Measurements from ENCODE around the gene MORN1. TPM values are rescaled to one million over a fixed set of nuclear protein-coding genes. Genes with fewer than 3 reads are reported as not detected.

The MORN1 gene
- polyA plus RNA-seq, 1 donor from 2014 or later: 10.9 TPM

DNA sequence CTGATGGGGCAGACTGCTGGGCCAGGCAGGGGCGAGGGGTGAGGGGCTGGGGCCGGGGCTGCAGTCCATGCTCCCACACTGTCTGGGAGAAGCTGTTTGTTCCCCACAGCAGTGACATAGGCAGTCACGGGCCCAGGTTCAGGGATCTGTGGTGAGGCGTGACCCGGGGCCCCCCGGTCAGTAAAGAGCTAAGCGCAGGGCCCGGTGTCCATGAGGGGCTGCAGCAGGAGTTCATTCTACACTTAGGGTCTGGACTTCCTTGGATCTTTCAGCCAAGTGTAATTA is 16.6 kb upstream of the MORN1 start:
- Histone ChIP-seq H3K9me3 (ENCODE audit: low read length) (no peaks in the 10 kb centered on the region), H3K4me2 (ENCODE audit: low read length) (no peak overlapping the region), H3F3A (ENCODE audit: insufficient read depth, low read length, poor library complexity, severe bottlenecking) (no peaks in the 10 kb centered on the region), H3K36me3 (ENCODE audit: insufficient read depth, low read length) (no peaks in the 10 kb centered on the region), H3K79me2 (replicated peaks; ENCODE audit: insufficient read depth, low read length) (no peaks in the 10 kb centered on the region), H3K9ac (ENCODE audit: low read length) (no peak overlapping the region), H4K20me1 (ENCODE audit: insufficient read depth) (no peaks in the 10 kb centered on the region), H3K4me3 (ENCODE audit: low read length) (no peak overlapping the region), H3K27ac (ENCODE audit: low read length) (no peak overlapping the region), H2AFZ (ENCODE audit: low read depth, low read length) (no peak overlapping the region), H3K27me3 (ENCODE audit: insufficient read depth, low read depth, low read length) (no peaks in the 10 kb centered on the region), H3K9me2 (ENCODE audit: insufficient read depth, low read length) (no peaks in the 10 kb centered on the region)
- no peak for TF ChIP-seq RAD21 (conservative IDR thresholded peaks at IDR 0.05)
- TF ChIP-seq, protein P1, sequence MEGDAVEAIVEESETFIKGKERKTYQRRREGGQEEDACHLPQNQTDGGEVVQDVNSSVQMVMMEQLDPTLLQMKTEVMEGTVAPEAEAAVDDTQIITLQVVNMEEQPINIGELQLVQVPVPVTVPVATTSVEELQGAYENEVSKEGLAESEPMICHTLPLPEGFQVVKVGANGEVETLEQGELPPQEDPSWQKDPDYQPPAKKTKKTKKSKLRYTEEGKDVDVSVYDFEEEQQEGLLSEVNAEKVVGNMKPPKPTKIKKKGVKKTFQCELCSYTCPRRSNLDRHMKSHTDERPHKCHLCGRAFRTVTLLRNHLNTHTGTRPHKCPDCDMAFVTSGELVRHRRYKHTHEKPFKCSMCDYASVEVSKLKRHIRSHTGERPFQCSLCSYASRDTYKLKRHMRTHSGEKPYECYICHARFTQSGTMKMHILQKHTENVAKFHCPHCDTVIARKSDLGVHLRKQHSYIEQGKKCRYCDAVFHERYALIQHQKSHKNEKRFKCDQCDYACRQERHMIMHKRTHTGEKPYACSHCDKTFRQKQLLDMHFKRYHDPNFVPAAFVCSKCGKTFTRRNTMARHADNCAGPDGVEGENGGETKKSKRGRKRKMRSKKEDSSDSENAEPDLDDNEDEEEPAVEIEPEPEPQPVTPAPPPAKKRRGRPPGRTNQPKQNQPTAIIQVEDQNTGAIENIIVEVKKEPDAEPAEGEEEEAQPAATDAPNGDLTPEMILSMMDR (IDR thresholded peaks at IDR 0.05; ENCODE audit: poor library complexity, severe bottlenecking): no peak
- no peak for TF ChIP-seq EP300 (conservative IDR thresholded peaks at IDR 0.05; ENCODE audit: poor library complexity, severe bottlenecking)
- TF ChIP-seq EZH2 (IDR thresholded peaks at IDR 0.05; ENCODE audit: borderline replicate concordance, insufficient read depth, low read length, poor library complexity, severe bottlenecking): no peak
- TF ChIP-seq SMC3 (conservative IDR thresholded peaks at IDR 0.05; ENCODE audit: poor library complexity): no peak
- TF ChIP-seq POLR2AphosphoS5 (IDR thresholded peaks at IDR 0.05): no peak
- TF ChIP-seq, protein P2, sequence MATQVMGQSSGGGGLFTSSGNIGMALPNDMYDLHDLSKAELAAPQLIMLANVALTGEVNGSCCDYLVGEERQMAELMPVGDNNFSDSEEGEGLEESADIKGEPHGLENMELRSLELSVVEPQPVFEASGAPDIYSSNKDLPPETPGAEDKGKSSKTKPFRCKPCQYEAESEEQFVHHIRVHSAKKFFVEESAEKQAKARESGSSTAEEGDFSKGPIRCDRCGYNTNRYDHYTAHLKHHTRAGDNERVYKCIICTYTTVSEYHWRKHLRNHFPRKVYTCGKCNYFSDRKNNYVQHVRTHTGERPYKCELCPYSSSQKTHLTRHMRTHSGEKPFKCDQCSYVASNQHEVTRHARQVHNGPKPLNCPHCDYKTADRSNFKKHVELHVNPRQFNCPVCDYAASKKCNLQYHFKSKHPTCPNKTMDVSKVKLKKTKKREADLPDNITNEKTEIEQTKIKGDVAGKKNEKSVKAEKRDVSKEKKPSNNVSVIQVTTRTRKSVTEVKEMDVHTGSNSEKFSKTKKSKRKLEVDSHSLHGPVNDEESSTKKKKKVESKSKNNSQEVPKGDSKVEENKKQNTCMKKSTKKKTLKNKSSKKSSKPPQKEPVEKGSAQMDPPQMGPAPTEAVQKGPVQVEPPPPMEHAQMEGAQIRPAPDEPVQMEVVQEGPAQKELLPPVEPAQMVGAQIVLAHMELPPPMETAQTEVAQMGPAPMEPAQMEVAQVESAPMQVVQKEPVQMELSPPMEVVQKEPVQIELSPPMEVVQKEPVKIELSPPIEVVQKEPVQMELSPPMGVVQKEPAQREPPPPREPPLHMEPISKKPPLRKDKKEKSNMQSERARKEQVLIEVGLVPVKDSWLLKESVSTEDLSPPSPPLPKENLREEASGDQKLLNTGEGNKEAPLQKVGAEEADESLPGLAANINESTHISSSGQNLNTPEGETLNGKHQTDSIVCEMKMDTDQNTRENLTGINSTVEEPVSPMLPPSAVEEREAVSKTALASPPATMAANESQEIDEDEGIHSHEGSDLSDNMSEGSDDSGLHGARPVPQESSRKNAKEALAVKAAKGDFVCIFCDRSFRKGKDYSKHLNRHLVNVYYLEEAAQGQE (IDR thresholded peaks at IDR 0.05; ENCODE audit: borderline replicate concordance): no peak
- TF ChIP-seq MXI1 (conservative IDR thresholded peaks at IDR 0.05; ENCODE audit: poor library complexity, severe bottlenecking): no peak
- TF ChIP-seq TAF1 (IDR thresholded peaks at IDR 0.05; ENCODE audit: low read depth): no peak

DNA sequence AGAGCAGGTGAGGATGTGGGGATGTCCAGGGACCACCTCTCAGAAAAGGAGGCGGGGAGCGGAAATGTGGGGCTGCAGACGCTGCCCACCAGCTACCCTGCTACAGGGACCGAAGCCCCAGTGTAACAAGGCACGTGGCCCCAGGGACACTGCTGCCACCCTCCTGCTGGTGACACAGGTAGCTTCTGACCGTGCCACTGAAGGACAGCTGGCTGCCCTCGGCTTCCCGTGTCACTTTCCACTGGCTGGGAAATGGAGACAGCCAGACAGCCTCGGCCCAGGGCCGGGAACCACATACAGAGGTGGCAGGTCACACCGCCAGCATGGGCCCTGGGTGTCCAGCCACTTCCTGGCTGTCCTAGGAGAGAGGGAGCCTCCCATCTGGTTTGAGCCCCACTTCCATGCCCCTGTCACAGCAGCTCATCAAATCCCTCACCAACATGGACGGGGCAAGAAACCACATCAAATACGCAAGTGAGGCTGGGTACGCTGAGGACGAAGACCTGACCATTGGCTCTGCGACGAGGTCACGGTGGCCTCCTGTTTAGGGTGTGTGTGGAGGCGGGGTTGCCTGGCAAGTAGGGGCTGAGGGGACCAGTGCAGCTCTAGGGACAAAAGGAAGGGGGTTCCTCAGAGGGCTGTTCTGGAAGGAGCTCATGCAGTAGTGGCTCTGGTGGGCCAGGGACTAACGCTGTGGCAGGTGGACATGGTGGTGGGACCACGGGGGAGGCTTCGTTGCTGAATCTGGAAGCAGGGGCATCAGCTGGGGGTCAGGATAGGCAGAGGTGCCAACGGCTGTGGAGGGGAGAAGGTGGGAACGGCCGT is 16.0 kb upstream of the MORN1 start:
- H4K20me1 ChIP-seq (ENCODE audit: insufficient read depth): no peaks in the 10 kb centered on the region
- H3K27me3 ChIP-seq (ENCODE audit: insufficient read depth, low read depth, low read length): no peaks in the 10 kb centered on the region
- TF ChIP-seq TAF1 (IDR thresholded peaks at IDR 0.05; ENCODE audit: low read depth) (no peak), EP300 (conservative IDR thresholded peaks at IDR 0.05; ENCODE audit: poor library complexity, severe bottlenecking) (no peak), MXI1 (conservative IDR thresholded peaks at IDR 0.05; ENCODE audit: poor library complexity, severe bottlenecking) (no peak), EZH2 (IDR thresholded peaks at IDR 0.05; ENCODE audit: borderline replicate concordance, insufficient read depth, low read length, poor library complexity, severe bottlenecking) (no peak), SMC3 (conservative IDR thresholded peaks at IDR 0.05; ENCODE audit: poor library complexity) (no peak), POLR2AphosphoS5 (IDR thresholded peaks at IDR 0.05) (no peak), RAD21 (conservative IDR thresholded peaks at IDR 0.05) (no peak)
- TF ChIP-seq, protein P2 (IDR thresholded peaks at IDR 0.05; ENCODE audit: borderline replicate concordance): no peak
- TF ChIP-seq, protein P1 (IDR thresholded peaks at IDR 0.05; ENCODE audit: poor library complexity, severe bottlenecking): no peak
- no peaks in the 10 kb centered on the region for H3K9me3 ChIP-seq (ENCODE audit: low read length)
- H3K9ac ChIP-seq (ENCODE audit: low read length): no peak overlapping the region
- H3K27ac ChIP-seq (ENCODE audit: low read length): no peak overlapping the region
- no peak overlapping the region for H2AFZ ChIP-seq (ENCODE audit: low read depth, low read length)
- no peaks in the 10 kb centered on the region for H3K36me3 ChIP-seq (ENCODE audit: insufficient read depth, low read length)
- no peaks in the 10 kb centered on the region for H3K9me2 ChIP-seq (ENCODE audit: insufficient read depth, low read length)
- H3K79me2 ChIP-seq (replicated peaks; ENCODE audit: insufficient read depth, low read length): no peaks in the 10 kb centered on the region
- no peaks in the 10 kb centered on the region for H3F3A ChIP-seq (ENCODE audit: insufficient read depth, low read length, poor library complexity, severe bottlenecking)
- H3K4me2 ChIP-seq (ENCODE audit: low read length): no peak overlapping the region
- no peak overlapping the region for H3K4me3 ChIP-seq (ENCODE audit: low read length)

Data from neural cell (in vitro differentiated cells).